Peyer's patch (tissue), 4 donors: ENCODE results near the gene PSMB8. TPM values are rescaled to one million over a fixed set of nuclear protein-coding genes. Genes with fewer than 3 reads are reported as not detected.
A peak's percentile ranks its signal among the peaks of the same experiment; 100 is the strongest.

Source experiments
- DNase-seq, 3 donors: peaks; one replicate each; pipeline ENCODE4 v3.0.0-alpha.2; 2017 to 2019
- H3K27ac ChIP-seq, 4 donors: fragments of 200-600 bp; sonication (generic); one replicate each; pipeline ENCODE4 v1.5.1; 2016 to 2019
- H3K27me3 ChIP-seq, 2 donors: fragments of 200-600 bp; sonication (generic); one replicate each; pipeline ENCODE4 v1.5.1; 2019
- H3K36me3 ChIP-seq, 3 donors: fragments of 200-600 bp; sonication (generic); one replicate each; pipeline ENCODE4 v1.5.1; 2016 to 2019
- H3K4me1 ChIP-seq, 4 donors: fragments of 200-600 bp; sonication (generic); one replicate each; pipeline ENCODE4 v1.5.1; 2016 to 2019
- H3K4me3 ChIP-seq, 4 donors: fragments of 200-600 bp; sonication (generic); 1 replicate in 3 of 4; 2 replicates in 1 of 4; pipeline ENCODE4 v1.5.1; 2016 to 2019; ENCODE audit warnings: mild to moderate bottlenecking in 1 of 4
- H3K9me3 ChIP-seq, 4 donors: fragments of 200-600 bp; sonication (generic); one replicate each; pipeline ENCODE4 v1.5.1; 2016 to 2019; ENCODE audit warnings: mild to moderate bottlenecking in 1 of 4
- POLR2A ChIP-seq, 2 donors: fragments of 450-650 bp; IDR thresholded peaks; one replicate each; pipeline ENCODE4 v1.5.1; 2017; ENCODE audit warnings: antibody characterized with exemption in 2 of 2, mild to moderate bottlenecking in 2 of 2, moderate library complexity in 2 of 2
- total RNA-seq, 4 donors: library from RNA; depleted of rRNA; stranded (reverse); fragments of >200 nt; gene quantifications; one replicate each; pipeline ENCODE4 v1.1.0, GENCODE V29; 2016
- TF ChIP-seq, protein P1 (sequence below), 6 experiments: fragments of 450-650 bp in 4 of 6; fragments of 200-600 bp in 2 of 6; sonication (generic) in 1 of 6; IDR thresholded peaks; one replicate each; pipeline ENCODE4 v1.5.1; 2017 to 2019; ENCODE audit warnings: antibody characterized with exemption in 6 of 6, mild to moderate bottlenecking in 3 of 6, moderate library complexity in 1 of 6

PSMB8 gene
- total RNA-seq, 4 donors from 2014 or later: 48.1 to 104 (median 96.0) TPM

DNA sequence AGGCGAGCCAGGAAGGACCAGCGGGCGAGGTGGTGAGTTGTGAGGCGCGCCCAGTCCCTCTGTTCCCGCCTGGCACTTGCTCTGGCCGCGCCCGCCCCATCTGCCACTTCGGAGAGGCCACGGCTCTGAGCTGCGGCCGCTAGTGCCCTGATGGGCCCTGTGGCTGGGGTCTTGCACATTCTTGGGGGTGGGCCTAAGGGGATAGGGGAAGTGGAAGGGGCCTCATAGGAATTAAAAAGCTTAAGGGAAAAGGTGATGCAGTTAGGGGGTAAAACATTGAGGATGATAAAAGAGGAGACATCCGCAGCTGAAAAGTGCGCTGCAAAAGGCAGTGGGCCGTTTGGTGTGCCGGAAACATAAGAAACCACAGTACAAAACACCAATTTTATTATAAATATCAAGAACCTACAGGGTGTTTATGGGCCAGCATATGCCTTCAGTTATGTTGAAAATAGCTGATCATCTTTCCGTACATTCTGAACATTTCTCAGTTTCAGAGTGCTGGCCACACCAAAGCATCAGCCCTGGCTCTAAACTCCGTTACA is 1.1 kb upstream of the PSMB8 start:
- peaks cover 0 to 74% (median 0%) of the 10 kb centered on the region in 3 donors for H3K36me3 ChIP-seq
- H3K27ac ChIP-seq: peak overlapping the region; percentile 95 to 100 (median 99)
- DNase-seq: no peak
- TF ChIP-seq, protein P1, sequence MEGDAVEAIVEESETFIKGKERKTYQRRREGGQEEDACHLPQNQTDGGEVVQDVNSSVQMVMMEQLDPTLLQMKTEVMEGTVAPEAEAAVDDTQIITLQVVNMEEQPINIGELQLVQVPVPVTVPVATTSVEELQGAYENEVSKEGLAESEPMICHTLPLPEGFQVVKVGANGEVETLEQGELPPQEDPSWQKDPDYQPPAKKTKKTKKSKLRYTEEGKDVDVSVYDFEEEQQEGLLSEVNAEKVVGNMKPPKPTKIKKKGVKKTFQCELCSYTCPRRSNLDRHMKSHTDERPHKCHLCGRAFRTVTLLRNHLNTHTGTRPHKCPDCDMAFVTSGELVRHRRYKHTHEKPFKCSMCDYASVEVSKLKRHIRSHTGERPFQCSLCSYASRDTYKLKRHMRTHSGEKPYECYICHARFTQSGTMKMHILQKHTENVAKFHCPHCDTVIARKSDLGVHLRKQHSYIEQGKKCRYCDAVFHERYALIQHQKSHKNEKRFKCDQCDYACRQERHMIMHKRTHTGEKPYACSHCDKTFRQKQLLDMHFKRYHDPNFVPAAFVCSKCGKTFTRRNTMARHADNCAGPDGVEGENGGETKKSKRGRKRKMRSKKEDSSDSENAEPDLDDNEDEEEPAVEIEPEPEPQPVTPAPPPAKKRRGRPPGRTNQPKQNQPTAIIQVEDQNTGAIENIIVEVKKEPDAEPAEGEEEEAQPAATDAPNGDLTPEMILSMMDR (IDR thresholded peaks at IDR 0.05): no peak
- peak in 1 of 2 donors; percentile 83 for TF ChIP-seq POLR2A (IDR thresholded peaks at IDR 0.05)
- peaks cover 0 to 44% (median 13%) of the 10 kb centered on the region in 4 donors for H3K4me1 ChIP-seq
- H3K9me3 ChIP-seq: no peaks in the 10 kb centered on the region
- no peaks in the 10 kb centered on the region for H3K27me3 ChIP-seq
- peak overlapping the region; percentile 64 to 92 (median 85) for H3K4me3 ChIP-seq

- TF ChIP-seq, protein P1 (IDR thresholded peaks at IDR 0.05): no peak
- TF ChIP-seq POLR2A (IDR thresholded peaks at IDR 0.05): no peak
- DNase-seq: peak in 1 of 3 donors; percentile 53
- Histone ChIP-seq H3K27ac (peak overlapping the region; percentile 95 to 100 (median 99)), H3K4me1 (peaks cover 0 to 44% (median 14%) of the 10 kb centered on the region in 4 donors), H3K27me3 (no peaks in the 10 kb centered on the region), H3K9me3 (no peaks in the 10 kb centered on the region), H3K36me3 (peaks cover 0 to 59% (median 0%) of the 10 kb centered on the region in 3 donors), H3K4me3 (peak overlapping the region; percentile 64 to 92 (median 85))
These were observed 392 bp downstream of the PSMB8 start for GRCh38 chr6:32843331-32843978.

GRCh38 chr6:32842690-32843089 is 1.2 kb downstream of the PSMB8 start:
- no peak for TF ChIP-seq POLR2A (IDR thresholded peaks at IDR 0.05)
- TF ChIP-seq, protein P1 (IDR thresholded peaks at IDR 0.05): no peak
- no peaks in the 10 kb centered on the region for H3K9me3 ChIP-seq
- peaks cover 0 to 51% (median 0%) of the 10 kb centered on the region in 3 donors for H3K36me3 ChIP-seq
- peak overlapping the region; percentile 64 to 92 (median 85) for H3K4me3 ChIP-seq
- no peak for DNase-seq
- H3K27me3 ChIP-seq: no peaks in the 10 kb centered on the region
- H3K4me1 ChIP-seq: peaks cover 2 to 43% (median 15%) of the 10 kb centered on the region in 4 donors
- H3K27ac ChIP-seq: peak overlapping the region; percentile 95 to 100 (median 99)

DNA sequence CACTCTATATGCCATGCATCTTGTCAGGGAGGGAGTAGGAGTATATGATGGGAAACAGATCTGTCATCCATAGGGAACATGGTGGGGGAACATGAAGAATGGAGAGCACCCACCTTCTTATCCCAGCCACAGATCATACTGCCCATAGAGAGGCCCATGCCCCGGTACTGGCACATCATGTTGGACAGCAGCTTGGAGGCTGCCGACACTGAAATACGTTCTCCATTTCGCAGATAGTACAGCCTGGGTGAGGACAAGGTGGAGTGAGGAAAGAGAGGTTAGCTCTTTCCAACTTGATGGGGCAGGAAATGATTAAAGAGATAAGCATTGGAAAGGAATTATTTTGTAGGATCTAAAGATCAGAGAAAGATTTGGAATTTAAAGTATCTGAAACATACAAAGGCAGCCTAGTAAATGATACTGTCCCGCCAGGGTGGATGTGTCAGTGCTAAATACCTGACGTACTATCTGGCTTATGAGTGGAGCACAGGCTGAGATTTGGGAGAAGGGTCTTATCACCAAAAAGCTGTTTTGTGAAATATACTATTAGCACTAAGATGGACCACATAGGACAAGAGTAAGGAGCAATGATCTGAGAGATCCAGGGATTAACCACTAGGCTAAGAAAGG is 1.7 kb downstream of the PSMB8 start:
- Histone ChIP-seq H3K4me1 (peaks cover 4 to 48% (median 19%) of the 10 kb centered on the region in 4 donors), H3K9me3 (no peaks in the 10 kb centered on the region), H3K36me3 (peaks cover 0 to 47% (median 0%) of the 10 kb centered on the region in 3 donors), H3K27me3 (no peaks in the 10 kb centered on the region), H3K4me3 (peak overlapping the region in 3 of 4 donors; percentile 64 to 92 (median 85)), H3K27ac (peak overlapping the region in 3 of 4 donors; percentile 99 to 100 (median 99))
- no peak for DNase-seq
- TF ChIP-seq, protein P1 (IDR thresholded peaks at IDR 0.05): no peak
- TF ChIP-seq POLR2A (IDR thresholded peaks at IDR 0.05): no peak

DNA sequence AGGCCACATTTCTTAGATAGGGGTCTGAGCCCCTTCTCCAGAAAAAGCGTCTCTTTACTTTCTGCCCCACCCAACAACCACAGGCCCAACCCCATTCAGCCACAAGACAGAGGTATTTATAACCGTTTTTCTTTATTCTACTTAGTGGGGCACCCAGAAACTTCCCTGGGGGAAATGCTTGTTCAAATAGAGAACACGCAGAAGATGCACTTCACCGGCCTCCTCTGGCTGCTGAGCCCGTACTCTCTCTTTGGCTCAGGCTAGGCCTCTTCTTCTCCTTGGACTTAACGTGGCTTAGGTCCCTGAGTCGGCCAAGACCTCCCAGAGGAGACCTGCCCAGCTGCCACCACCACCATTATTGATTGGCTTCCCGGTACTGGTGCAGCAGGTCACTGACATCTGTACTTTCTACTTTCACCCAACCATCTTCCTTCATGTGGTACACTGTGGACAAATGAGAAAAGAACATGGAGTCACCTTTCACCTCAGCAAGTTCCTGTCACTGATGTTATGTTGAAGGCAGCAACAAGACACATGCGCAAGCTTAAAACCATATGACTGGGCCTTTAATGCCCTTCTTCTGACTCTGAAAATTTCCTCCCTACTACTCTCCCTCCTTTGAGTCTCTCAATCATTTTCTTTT is 3.1 kb downstream of the PSMB8 start:
- Histone ChIP-seq H3K4me1 (peaks cover 4 to 44% (median 19%) of the 10 kb centered on the region in 4 donors), H3K4me3 (no peak overlapping the region), H3K36me3 (peaks cover 0 to 38% (median 0%) of the 10 kb centered on the region in 3 donors), H3K9me3 (no peaks in the 10 kb centered on the region), H3K27me3 (no peaks in the 10 kb centered on the region), H3K27ac (peak overlapping the region in 3 of 4 donors; percentile 17 to 92 (median 34))
- no peak for DNase-seq
- TF ChIP-seq POLR2A (IDR thresholded peaks at IDR 0.05): no peak
- TF ChIP-seq, protein P1 (IDR thresholded peaks at IDR 0.05): no peak
